OCI-LY3 (cell line): Measurements from ENCODE around the gene SLC25A41.

Source experiments
- CTCF ChIP-seq: fragments of 200-600, 300-600 bp; sonication (generic); IDR thresholded peaks from 2 replicates; pipeline ENCODE4 v1.5.1; 2014; ENCODE audit warnings: antibody characterized with exemption, low read length, low read depth
- EZH2phosphoT487 ChIP-seq: fragments of 200-600 bp; shearing (Covaris generic); IDR thresholded peaks from 2 replicates; pipeline ENCODE4 v1.6.1; 2018; ENCODE audit warnings: antibody characterized with exemption, mixed run types, low read depth

- TF ChIP-seq CTCF (no peak), EZH2phosphoT487 (no peak)
Observed at GRCh38 chr19:6412061-6412446, 21.5 kb downstream of the SLC25A41 start.
